Measurements from ENCODE around the gene RBBP4.
"Not testable (repeated sequence)": the region's sequence is repeated elsewhere in the genome, so short reads cannot be mapped to it uniquely, and the experiment has no call there.

RBBP4 gene

GRCh38 chr1:32650752-32651460 is at the start of gene RBBP4:
TSS of gene RBBP4 (plus strand) at chr1:32651208. CDS start at chr1:32651307, 99 bp downstream.
- peak; percentile 96 to 97 for DNase-seq

DNA sequence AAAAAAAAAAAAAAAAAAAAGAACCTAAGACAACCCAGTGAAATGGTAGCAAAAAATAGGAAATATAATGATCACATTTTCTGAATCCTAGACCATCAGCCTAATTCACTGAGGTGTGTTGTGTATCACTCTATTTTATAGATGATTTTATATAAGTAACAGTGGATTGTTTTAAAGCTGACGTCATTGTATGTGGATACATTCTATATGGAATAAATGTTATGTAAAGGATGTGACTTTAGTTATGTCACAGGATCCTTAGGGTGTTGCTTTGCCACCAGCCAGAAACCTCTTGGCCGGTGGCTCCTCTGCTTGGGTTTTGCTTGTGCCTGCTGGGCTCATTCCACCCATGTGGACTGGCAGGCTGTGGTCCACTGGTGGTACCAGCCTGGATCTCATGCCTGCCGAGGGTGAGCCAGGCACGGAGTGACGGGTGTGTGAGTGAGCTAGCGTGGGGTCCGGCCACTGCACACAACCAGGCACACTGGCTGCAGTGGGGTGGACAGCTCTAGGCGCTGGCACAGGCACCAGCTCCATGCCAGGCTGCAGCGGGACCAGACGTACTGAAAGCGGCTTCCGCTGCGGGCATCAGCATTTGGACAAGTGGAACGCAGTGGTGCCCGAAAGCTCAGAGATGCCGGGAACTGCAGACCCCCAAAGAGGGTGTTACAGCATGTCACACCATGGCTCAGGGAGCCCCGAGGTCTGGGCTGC is 45.1 kb upstream of the RBBP4 start:
- no peak for DNase-seq

DNA sequence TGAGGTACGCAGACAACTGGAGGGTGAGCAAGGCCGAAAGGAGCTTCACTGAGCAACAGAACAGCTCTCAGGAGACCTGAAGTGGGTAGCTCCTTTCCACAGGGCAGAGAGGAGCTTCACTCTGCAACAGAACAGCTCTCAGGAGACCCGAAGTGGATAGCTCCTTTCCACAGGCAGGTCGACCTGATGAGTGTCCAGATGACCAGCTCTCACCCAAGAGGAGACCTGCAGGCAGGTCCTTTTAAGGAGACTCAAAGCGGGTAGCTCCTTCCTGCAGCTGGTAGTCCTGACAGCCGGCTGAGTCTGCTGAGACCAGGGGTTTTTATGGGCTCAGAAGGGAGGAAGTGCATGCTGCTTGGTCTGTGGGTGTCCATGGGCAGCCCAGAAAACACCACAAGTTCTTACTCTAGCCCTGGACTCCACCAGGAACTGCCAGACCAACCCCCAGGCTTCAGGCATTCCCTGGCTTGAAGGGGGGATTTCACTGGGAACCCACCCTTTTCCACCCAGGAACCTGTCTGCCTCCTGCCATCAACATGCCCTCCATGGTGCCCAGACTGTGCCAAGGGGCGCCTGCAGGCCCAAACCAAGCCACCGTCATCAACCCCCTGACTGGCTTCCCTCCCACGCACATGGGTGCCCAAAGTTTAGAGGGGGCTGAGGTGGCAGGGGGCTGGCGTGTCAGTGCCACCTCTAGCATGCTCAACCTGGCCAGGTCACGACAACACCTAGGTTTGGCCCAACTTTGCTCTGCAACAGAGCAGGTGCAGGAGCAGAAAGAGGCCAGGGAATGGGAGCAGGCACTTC is 44.2 kb upstream of the RBBP4 start:
- DNase-seq, result no peak

DNA sequence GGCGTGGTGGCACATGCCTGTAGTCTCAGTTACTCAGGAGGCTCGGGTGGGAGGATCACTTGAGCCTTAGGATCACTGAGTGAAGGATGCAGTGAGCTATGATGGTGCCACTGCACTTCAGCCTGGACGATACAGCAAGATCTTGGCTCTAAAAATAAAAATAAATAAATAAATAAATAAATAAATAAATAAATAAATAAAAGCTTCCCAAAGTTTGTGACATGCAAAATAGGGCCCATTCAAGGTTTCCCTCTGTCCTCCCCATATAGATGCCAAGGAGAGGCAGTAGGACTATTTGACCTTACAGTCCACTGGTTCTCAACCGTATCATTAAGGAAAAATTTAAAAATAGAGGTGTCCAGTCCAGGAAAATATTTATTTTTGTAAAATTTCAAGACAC is 41.8 kb upstream of the RBBP4 start:
- no peak for DNase-seq

DNA sequence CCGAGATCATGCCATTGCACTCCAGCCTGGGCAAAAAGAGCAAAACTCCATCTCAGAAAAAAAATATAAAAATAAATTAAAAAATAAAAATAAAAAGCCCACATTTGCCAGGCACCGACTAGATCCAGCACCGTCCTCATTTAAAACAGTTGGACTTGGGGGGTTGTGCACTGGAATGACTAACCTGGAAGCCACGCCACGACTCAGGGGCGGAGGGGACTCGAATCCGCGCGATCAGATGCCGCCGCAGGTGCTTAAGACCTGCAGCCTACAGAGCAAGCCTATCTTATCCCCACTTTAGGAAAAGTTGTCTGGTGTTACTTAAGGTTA is 39.2 kb upstream of the RBBP4 start:
- no peak for DNase-seq

DNA sequence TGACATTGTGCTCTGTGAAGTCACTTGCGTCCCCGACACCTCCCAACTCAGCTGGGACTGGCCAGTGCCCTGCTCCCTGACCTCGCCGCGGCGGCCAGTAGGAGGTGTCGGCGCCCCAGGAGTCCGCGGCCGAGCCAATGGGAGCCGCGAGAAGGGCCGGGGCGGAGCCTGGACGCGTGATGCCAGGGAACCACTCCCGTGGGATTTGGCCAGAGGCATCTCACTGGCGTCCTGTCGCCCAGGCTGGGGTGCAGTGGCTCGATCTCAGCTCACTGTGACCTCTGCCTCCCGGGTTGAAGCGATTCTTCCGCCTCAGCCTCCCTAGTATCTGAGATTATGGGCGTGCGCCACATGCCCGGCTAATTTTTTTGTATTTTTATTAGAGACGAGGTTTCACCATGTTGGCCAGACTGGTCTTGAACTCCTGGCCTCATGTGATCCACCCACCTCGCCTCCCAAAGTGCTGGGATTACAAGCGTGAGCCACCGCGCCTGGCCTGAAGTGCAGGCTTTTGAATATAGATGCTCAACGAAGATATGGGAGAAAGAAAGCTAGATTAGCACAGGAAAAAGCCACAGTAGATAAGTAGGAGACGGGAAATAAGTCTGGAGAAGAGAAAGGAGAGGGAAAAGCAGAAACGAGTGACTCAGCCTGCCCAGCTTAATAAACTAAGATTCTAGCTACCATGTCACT is 38.7 kb upstream of the RBBP4 start:
- peak; percentile 6 to 14 for DNase-seq

GRCh38 chr1:32613472-32613871 is 37.5 kb upstream of the RBBP4 start:
- no peak for DNase-seq

DNA sequence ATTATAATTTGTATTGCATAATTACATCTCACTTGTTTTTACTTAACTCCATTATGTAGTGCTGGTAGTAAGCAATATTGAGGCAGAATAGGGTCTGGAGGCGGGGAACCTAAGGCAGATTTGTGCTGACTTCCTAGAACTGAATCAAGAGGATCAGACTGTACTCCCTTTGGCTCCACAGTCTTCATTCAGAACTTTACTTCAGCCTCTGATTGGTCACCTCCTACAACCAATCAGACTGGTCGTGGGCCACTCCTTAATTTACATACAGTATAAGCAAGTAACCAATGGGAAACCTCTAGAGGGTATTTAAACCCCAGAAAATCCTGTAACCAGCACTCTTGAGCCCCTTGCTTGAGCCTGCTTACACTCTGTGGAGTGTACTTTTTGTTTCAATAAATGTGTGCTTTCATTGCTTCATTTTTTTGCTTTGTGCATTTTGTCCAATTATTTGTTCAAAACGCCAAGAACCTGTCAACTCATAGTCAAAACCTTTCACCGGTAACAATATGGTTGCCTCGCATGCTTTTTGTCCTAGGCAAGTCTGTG is 32.3 kb upstream of the RBBP4 start:
- no peak for DNase-seq

DNA sequence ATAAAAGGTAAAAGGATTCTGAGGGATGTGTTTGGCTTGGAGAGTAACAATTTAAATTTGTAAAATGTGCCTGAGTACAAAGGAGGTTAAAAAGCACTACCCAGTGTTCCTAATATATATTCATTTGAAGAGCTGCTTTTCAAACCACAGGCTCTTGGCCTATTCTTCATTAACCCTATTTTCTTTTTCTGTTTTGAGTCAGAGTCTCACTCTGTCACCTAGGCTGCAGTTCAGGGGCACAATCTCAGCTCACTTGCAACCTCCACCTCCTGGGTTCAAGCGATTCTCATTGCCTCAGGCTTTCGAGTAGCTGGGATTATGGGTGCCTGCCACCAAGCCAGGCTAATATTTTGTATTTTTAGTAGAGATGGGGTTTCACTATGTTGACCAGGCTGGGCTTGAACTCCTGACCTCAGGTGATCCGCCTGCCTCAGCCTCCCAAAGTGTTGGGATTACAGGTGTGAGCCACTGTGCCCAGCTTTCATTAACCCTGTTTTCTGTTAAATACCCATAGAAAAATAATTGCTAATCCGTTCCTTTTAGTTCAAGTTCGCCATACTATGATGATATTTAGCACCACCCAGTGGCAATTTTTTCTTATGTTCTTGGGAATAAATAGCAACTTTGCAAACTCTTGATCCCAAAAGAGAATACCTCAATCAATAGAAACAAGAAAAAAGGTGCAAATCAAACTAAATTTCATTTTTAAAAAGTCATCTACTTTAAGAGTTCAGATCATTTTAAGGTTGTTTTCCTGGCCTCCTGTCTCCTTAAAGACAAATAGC is 31.1 kb upstream of the RBBP4 start:
- DNase-seq, result no peak

DNA sequence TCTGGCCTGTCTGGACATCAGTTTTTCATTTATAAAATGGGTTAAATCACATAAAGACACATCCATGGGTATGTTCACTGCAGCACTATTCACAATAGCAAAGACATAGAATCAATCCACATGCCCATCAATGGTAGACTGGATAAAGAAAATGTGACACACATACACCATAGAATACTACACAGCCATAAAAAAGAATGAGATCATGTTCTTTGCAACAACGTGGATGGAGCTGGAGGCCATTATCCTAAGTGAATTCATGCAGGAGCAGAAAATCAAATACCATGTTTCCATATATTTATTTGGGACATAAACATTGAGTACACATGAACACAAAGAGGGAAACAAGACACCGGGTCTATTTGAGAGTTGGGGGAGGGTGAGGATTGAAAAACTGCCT is 28.8 kb upstream of the RBBP4 start:
- no peak for DNase-seq

DNA sequence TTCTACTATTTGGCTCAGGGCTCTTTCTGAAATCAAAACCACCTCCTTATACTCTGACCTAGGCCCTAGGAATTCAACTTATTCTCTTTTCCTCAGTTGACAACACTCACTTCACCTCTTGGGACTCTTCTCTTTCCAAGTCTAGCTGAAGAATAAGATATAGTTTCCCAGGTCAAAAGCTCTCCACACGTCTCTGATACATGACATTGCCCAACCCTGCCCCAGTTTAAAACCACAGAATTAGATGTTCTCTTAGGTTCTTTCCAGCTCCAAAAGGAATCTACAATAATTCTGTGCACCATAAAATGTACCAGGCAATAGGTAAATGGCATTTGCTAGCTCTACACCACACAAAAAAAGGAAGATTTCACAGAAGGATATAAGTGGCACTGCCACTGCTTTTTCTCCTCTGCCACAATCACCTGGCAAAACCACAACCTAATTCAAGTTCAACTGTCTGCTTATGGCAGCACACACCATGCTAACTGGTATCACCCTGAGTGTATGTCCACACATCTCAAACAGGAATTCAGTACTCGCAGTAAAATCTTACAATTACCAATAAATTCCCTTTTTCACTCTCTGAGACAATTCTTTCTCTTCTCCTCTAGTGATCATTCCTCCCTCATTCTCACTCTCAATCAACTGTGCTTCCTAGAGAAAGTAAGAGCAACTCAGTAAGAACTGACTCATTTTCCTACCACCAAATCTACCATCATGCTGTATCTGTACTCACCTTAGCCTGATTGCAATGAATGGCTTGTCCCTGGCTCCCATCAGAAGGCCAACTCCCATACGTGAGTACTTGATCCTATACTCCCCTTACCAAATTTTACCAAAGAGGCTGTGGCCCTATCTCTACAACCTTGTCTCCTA is 28.0 kb upstream of the RBBP4 start:
- no peak for DNase-seq

GRCh38 chr1:32623775-32624174 is 27.2 kb upstream of the RBBP4 start:
- DNase-seq, result peak; percentile 9 to 21

GRCh38 chr1:32626176-32626575 is 24.8 kb upstream of the RBBP4 start:
- no peak for DNase-seq

DNA sequence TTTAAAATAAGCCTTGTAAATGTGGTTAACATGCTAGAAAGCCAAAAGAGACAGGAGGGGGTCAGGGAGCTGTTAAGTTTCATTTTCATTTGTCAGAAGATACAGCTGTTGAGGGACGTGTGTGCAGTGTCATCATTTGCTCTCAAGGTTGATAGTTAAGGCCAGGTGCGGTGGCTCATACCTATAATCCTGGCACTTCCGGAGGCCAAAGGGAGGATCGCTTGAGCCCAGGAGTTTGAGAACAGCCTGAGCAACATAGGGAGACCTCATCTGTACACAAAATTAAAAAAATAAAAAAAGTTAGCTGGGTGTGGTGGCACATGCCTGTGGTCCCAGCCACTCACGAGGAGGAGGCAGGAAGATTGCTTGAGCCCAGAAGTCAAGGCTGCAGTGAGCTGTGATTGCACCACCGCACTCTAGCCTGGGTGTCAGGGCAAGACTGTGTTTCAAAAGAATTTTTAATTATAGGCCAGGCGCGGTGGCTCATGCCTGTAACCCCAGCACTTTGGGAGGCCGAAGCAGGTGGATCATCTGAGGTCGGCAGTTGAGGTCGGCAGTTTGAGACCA is 23.3 kb upstream of the RBBP4 start:
- DNase-seq, result no peak

GRCh38 chr1:32630173-32630572 is 20.8 kb upstream of the RBBP4 start:
- not testable (repeated sequence) for DNase-seq

- DNase-seq, result no peak
Observed at GRCh38 chr1:32632829-32633228, 18.2 kb upstream of the RBBP4 start.

DNA sequence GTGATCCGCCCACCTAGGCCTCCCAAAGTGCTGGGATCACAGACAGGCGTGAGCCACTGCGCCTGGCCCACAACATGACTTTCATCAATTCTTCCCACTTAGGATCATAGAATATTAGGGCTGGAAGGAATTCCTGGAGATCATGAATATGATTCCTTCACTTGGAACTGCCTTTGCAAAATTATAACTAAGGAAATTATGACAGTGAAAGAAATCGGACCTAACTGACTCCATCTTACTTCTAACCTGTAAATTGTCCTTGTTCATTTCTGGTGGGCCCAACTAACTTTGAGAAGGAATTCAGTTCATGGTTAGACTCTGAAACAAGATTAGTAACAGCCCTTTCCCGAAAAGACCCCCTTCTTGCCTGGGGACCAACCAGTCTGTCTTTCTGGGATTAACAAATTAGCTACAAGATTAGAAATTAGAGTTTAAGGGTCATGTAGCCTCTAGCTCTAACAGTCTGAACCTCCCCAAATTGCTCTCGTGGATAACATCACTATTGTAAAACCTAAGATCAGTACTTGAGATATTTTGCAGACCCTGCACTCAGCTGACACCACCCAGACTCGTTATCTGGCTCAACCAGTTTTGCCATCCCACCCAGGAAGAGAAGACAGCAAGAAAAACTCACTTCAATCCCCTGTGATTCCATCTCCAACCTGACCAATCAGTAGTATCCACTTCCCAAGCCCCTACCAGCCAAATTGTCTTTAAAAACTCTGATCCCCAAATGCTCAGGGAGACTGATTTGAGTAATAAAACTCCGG is 15.3 kb upstream of the RBBP4 start:
- DNase-seq, result no peak

- DNase-seq, result no peak
Observed at GRCh38 chr1:32636914-32637645, 13.9 kb upstream of the RBBP4 start.

DNA sequence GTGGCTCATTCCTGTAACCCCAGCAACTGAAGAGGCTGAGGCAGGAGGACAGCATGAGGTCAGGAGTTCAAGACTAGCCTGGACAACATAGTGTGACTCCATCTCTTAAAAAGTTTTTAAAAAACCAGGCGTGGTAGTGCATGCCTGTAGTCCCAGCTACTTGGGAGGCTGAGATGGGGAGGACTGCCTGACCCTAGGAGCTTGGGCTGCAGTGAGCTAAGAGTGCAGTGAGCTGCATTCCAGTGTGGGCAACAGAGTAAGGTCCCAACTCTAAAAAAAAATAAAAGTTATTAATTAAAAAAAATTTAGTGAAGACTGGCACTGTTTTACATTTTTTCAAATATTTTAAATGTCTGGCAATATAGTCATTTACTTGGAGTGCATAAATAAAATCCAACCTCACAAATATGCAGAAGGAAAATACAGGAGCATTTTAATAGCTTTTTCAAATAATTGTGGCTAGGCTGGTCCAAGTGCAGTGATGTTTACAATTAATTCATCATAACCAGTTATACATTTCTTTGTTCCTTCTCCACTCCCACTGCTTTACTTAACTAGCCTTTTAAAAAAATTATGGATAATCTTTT is 11.4 kb upstream of the RBBP4 start:
- no peak for DNase-seq
